ENCODE results near the gene DGKB. TPM values are rescaled to one million over a fixed set of nuclear protein-coding genes. Genes with fewer than 3 reads are reported as not detected.

DGKB gene
- polyA plus RNA-seq, 1 donor (not counting 4 experiments of a cell fraction or from before 2014, with no cell fraction given) = 0.01 TPM

- DNase-seq (ENCODE audit: low read depth, low spot score) = no peak
- Histone ChIP-seq H3K79me2 (ENCODE audit: control insufficient read depth, insufficient read depth, low read length) (no peaks in the 10 kb centered on the region), H3K27ac (ENCODE audit: control insufficient read depth, insufficient read depth, low read length) (no peak overlapping the region), H3K9ac (ENCODE audit: control insufficient read depth, extremely low read depth, insufficient read depth, low read length) (no peak overlapping the region), H3K9me1 (ENCODE audit: control insufficient read depth, extremely low read depth, insufficient read depth, low read length) (no peaks in the 10 kb centered on the region), H3K4me3 (ENCODE audit: control insufficient read depth in 2 of 3, extremely low read depth in 1 of 3, insufficient read depth in 2 of 3, low read depth in 1 of 3, low read length in 3 of 3) (no peak overlapping the region), H3K36me3 (ENCODE audit: control insufficient read depth in 2 of 2, extremely low read depth in 1 of 2, insufficient read depth in 2 of 2, low read length in 2 of 2) (no peaks in the 10 kb centered on the region), H4K20me1 (ENCODE audit: control insufficient read depth, extremely low read depth, insufficient read depth, low read length) (no peaks in the 10 kb centered on the region), H3K27me3 (ENCODE audit: control insufficient read depth, extremely low read depth, insufficient read depth, low read length) (no peaks in the 10 kb centered on the region), H3K9me3 (ENCODE audit: control insufficient read depth, low read depth, low read length) (no peaks in the 10 kb centered on the region), H2AFZ (ENCODE audit: control insufficient read depth, low read length) (no peak overlapping the region), H3K4me2 (ENCODE audit: control insufficient read depth, extremely low read depth, insufficient read depth, low read depth, low read length) (no peak overlapping the region), H3K4me1 (ENCODE audit: control insufficient read depth, extremely low read depth, insufficient read depth, low read length) (no peaks in the 10 kb centered on the region)
- dilution Hi-C loops (cut with MboI; ENCODE audit: extremely low pct_ligation_motif_present, low sequenced_read_pairs) = no loop called here
- TF ChIP-seq CTCF (optimal IDR thresholded peaks at IDR 0.05 in 1 of 3, IDR thresholded peaks at IDR 0.05 in 1 of 3, conservative IDR thresholded peaks at IDR 0.05 in 1 of 3; ENCODE audit: extremely low read depth in 1 of 3, insufficient read depth in 2 of 3, low read length in 3 of 3) (no peak), EZH2 (IDR thresholded peaks at IDR 0.05; ENCODE audit: low read length) (no peak)
- FAIRE-seq = no peak
Observed at GRCh38 chr7:14170872-14171271, 731.7 kb downstream of the DGKB start.

- no peak overlapping the region for H2AFZ ChIP-seq (ENCODE audit: control insufficient read depth, low read length)
- H3K79me2 ChIP-seq (ENCODE audit: control insufficient read depth, insufficient read depth, low read length) = no peaks in the 10 kb centered on the region
- H3K9me1 ChIP-seq (ENCODE audit: control insufficient read depth, extremely low read depth, insufficient read depth, low read length) = no peaks in the 10 kb centered on the region
- H3K36me3 ChIP-seq (ENCODE audit: control insufficient read depth in 2 of 2, extremely low read depth in 1 of 2, insufficient read depth in 2 of 2, low read length in 2 of 2) = no peaks in the 10 kb centered on the region
- no peaks in the 10 kb centered on the region for H3K9me3 ChIP-seq (ENCODE audit: control insufficient read depth, low read depth, low read length)
- no peaks in the 10 kb centered on the region for H3K27me3 ChIP-seq (ENCODE audit: control insufficient read depth, extremely low read depth, insufficient read depth, low read length)
- dilution Hi-C loops (cut with MboI; ENCODE audit: extremely low pct_ligation_motif_present, low sequenced_read_pairs) = no loop called here
- no peaks in the 10 kb centered on the region for H3K4me1 ChIP-seq (ENCODE audit: control insufficient read depth, extremely low read depth, insufficient read depth, low read length)
- no peaks in the 10 kb centered on the region for H4K20me1 ChIP-seq (ENCODE audit: control insufficient read depth, extremely low read depth, insufficient read depth, low read length)
- H3K4me2 ChIP-seq (ENCODE audit: control insufficient read depth, extremely low read depth, insufficient read depth, low read depth, low read length) = no peak overlapping the region
- no peak overlapping the region for H3K27ac ChIP-seq (ENCODE audit: control insufficient read depth, insufficient read depth, low read length)
- no peak for DNase-seq (ENCODE audit: low read depth, low spot score)
- H3K4me3 ChIP-seq (ENCODE audit: control insufficient read depth in 2 of 3, extremely low read depth in 1 of 3, insufficient read depth in 2 of 3, low read depth in 1 of 3, low read length in 3 of 3) = no peak overlapping the region
- no peak overlapping the region for H3K9ac ChIP-seq (ENCODE audit: control insufficient read depth, extremely low read depth, insufficient read depth, low read length)
- TF ChIP-seq EZH2 (IDR thresholded peaks at IDR 0.05; ENCODE audit: low read length) (no peak), CTCF (optimal IDR thresholded peaks at IDR 0.05 in 1 of 3, IDR thresholded peaks at IDR 0.05 in 1 of 3, conservative IDR thresholded peaks at IDR 0.05 in 1 of 3; ENCODE audit: extremely low read depth in 1 of 3, insufficient read depth in 2 of 3, low read length in 3 of 3) (no peak)
- no peak for FAIRE-seq
Observed at GRCh38 chr7:14158111-14158510, 744.4 kb downstream of the DGKB start.

All from keratinocyte (primary cell).